ENCODE measurements around the gene CCDC137. TPM values are rescaled to one million over a fixed set of nuclear protein-coding genes. Genes with fewer than 3 reads are reported as not detected.

Gene CCDC137
- polyA plus RNA-seq, 3 donors: 11.4 to 12.3 (median 11.4) TPM

DNA sequence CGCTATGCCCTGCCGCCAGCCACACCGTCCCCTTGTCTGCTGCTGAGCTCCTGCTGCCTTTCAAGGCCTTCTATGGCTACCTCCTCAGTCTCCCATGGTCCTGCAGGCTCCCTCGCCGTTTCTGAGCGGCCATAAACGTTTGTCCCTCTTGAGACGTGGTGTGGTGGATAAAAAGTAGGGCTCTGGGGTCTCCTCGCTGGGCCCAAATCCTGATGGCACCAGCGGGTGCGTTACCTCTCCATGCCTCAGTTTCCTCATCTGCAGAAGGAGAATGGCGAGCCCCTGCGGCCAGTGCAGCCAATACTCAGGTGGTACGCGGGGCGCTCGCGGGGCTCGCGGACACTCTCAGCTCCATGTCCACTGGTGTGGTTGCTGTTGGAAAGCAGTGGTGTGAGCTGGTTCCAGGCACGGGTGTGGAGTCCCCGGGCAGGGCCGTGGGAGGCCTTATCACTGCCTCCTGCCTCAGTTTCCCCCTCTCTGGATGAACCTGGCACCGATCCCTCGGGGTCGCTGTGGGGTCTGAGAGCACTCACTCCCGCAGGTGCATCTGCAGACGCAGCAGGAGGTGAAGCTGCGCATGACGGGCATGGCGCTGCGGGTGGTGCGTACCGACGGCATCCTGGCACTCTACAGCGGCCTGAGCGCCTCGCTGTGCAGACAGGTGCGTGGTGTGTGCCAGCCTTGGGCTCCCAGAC lies 48.0 kb downstream of the CCDC137 start:
- DNase-seq (ENCODE audit: low read depth in 3 of 3, low spot score in 2 of 3): no peak

DNA sequence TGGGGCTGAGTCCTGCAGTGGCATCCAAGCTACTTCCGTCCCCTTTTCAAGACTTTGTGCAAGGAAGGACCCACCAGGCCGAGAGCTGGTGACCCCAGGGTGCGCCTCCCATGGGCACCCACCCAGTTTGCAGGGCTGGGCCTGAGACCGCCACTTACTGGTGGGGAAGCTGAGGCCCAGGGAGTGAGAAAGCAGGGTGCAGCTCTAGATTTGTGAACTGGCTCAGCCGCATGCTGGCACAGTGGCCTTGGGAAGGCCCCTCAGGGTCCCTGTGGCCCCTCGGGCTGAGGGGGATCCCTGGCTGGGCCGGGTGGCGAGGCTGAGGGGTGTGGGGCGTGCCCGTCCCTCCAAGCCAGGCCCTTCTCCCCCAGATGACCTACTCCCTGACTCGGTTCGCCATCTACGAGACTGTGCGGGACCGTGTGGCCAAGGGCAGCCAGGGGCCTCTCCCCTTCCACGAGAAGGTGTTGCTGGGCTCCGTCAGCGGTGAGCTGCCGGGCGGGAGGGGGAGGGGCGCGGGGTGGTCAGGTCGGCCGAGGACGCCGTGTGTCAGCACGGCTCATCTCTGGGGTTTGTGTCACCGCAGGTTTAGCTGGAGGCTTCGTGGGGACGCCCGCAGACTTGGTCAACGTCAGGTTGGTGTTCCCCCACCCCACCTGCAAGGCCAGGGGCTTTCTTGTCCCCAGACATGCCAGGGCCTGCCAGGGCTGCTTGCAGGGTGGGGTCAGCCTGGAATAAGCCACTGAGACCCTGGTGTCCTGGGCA lies 48.8 kb downstream of the CCDC137 start:
- no peak for DNase-seq (ENCODE audit: low read depth in 3 of 3, low spot score in 2 of 3)

DNA sequence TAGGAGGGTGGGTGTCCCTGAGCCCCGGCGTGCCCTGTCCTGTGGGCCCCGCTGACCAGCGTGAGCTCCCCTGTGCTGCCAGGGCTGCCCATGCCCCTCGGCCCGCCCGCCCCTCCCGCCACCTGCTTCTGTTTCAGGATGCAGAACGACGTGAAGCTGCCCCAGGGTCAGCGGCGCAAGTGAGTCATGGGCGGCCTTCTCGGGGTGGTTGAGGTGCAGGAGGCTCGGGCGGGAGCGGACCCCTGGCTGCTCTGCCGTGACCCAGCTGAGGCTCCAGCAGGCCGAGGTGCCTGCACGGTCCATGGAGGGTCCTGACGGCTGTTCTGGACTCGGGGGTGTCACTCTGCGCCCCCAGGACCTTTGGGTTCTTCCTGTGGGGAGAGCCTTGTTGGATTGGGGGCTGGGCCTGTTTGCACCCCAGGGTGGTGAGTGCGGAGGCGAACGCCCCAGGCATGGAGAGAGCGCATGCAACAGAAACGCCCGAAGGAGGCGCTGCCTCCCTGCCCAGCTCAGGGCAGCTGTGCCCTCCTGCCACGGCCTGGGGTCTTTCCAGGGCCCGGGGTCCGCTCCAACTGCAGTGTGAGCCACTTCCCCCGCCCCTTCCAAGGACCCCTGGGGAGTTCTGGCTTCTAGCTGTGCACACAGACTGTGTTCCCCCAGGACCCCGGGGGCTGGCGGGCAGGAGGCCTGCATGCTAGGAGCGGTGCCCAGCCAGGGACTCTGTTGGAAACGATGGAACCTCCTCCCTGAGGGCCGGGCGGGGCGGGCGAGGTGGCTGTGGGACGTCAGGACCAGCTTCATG lies 49.5 kb downstream of the CCDC137 start:
- no peak for DNase-seq (ENCODE audit: low read depth in 3 of 3, low spot score in 2 of 3)

DNA sequence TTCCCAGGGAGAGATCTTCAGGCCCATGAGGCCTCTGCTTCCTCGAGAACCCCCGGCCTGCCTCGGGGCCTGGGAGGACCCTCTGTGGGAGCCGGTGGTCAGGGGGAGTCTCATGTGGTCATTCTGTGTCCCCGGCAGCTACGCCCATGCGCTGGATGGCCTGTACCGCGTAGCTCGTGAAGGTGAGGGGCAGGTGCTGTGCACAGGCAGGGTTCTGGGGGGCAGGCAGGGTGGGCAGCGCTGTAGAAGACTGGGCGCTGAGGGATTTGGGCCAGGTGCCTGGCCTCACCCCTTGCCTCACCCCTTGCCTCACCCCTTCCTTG lies 50.1 kb downstream of the CCDC137 start:
- no peak for DNase-seq (ENCODE audit: low read depth in 3 of 3, low spot score in 2 of 3)

GRCh38 chr17:81717049-81717765 lies 50.7 kb downstream of the CCDC137 start:
- DNase-seq (ENCODE audit: low read depth in 3 of 3, low spot score in 2 of 3): no peak

DNA sequence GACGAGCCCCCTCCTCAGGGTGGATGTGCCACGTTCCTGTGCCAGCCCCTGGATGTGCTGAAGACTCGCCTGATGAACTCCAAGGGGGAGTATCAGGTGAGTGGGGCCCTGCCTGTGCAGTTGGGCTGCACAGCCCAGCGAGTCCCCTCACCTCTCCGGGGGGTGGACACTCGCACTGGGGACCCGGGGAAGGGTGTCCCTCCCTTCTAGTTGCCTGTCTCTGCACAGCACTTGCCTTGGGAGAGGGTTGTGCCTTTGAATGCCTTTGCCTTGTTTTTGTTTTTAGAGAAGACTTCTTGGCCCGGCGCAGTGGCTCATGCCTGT lies 51.2 kb downstream of the CCDC137 start:
- DNase-seq (ENCODE audit: low read depth in 3 of 3, low spot score in 2 of 3): no peak

DNA sequence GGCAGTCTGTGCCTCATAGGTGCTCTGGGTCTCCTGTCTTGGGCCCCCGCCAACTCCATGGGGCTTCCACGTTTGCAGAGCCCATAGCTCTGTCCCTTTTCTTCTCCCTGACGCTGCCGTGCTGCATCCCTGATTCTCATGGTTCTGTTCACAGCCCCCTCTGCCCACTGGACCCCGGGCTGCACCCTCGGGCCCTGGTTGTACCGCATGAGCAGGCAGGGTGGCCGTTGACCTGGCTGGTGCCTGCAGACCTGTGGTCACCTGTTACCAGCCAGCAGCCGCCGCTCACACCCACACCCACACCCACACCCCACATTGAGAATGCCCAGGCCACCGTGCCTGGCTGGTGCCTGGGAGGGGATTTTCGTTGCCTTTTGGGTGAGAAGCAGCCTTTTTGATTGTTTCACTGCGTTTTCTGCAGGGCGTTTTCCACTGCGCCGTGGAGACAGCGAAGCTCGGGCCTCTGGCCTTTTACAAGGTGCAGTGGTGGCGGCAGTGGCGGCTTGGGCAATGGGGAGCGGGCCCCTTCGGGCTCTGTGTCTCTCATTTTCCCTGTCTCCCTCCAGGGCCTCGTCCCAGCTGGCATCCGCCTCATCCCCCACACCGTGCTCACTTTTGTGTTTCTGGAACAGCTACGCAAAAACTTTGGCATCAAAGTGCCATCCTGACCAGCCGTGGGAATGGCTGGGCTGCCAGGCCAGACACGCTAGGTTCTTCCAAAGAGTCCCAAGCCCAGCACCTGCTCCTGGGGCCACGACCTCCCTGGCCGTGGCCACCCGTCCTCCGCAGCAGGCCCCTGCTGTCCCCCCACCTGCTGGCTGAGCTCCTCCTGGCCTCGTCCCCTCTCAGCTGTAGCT lies 53.1 kb downstream of the CCDC137 start:
- DNase-seq (ENCODE audit: low read depth in 3 of 3, low spot score in 2 of 3): no peak

- no peak for DNase-seq (ENCODE audit: low read depth in 3 of 3, low spot score in 2 of 3)
Observed at GRCh38 chr17:81720267-81721071, 53.9 kb downstream of the CCDC137 start.

DNA sequence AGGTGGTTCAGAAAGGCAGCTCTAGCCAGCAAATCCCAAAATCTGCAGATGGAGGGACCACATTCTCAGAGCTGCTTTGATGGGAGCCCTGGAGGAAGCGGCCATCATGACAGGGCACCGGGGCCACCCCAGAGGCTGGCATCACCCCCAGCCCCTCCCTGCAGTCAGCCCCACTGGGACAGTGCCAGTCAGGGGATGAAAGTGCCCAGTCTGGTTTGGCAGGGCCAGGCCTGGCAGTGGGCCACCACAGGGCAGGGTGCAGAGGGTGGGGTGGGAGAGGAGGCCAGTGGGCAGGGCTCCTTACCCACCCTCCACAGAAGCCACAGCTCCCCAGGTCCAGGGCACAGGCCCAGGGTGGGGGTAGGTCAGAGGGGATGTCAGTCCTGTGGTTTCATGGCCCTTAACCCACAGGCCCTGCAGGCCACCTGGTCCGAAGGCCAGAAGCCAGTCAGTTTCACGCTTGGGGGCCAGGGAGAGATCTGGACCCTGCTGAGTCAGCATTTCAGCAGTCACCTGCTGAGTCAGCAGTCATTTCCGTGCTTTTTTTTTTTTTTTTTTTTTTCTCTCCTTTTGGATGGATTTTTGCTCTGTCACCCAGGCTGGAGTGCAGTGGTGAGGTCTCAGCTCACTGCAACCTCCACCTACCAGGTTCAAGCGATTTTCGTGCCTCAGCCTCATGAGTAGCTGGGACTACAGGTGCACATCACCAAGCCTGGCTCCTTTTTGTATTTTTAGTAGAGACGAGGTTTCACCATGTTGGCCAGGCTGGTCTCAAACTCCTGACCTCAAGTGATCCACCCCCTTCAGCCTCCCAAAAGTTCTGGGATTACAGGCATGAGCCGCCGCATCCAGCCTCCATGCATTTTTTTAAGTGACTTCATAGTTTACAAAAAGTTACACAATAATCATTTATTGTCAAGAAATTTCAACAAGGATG lies 55.9 kb downstream of the CCDC137 start:
- no peak for DNase-seq (ENCODE audit: low read depth in 3 of 3, low spot score in 2 of 3)

Other genes starting within 250 kb of the CCDC137 start
- 1,000 to 10,000 TPM; 2,985 to 3,420 (median 3,066) TPM for gene ACTG1, start 153.9 kb upstream of the CCDC137 start, polyA plus RNA-seq (ENCODE audit: insufficient read length in 3 of 3)
- gene FSCN2, start 138.4 kb upstream of the CCDC137 start, polyA plus RNA-seq (ENCODE audit: insufficient read length in 3 of 3): 1 to 10 TPM in 2 of 3 donors, under 1 TPM in 1; 1.00 to 1.2 (median 1.1) TPM
- gene FAAP100, start 114.4 kb upstream of the CCDC137 start, polyA plus RNA-seq (ENCODE audit: insufficient read length in 3 of 3): 10 to 100 TPM; 17.0 to 18.1 (median 17.4) TPM
- gene NPLOC4, start 29.6 kb upstream of the CCDC137 start, polyA plus RNA-seq (ENCODE audit: insufficient read length in 3 of 3): 10 to 100 TPM; 51.7 to 55.7 (median 52.5) TPM
- gene TSPAN10, start 29.5 kb upstream of the CCDC137 start, polyA plus RNA-seq (ENCODE audit: insufficient read length in 3 of 3): 1 to 10 TPM; 2.3 to 4.5 (median 2.3) TPM
- gene PDE6G, start 10.2 kb upstream of the CCDC137 start, polyA plus RNA-seq (ENCODE audit: insufficient read length in 3 of 3): 10 to 100 TPM; 11.6 to 14.9 (median 12.7) TPM
- 10 to 100 TPM; 13.3 to 16.2 (median 14.9) TPM for gene OXLD1, start 132 bp upstream of the CCDC137 start, polyA plus RNA-seq (ENCODE audit: insufficient read length in 3 of 3)
- gene ARL16, start 17.1 kb downstream of the CCDC137 start, polyA plus RNA-seq (ENCODE audit: insufficient read length in 3 of 3): 10 to 100 TPM; 38.8 to 50.9 (median 44.0) TPM
- 10 to 100 TPM; 83.0 to 88.6 (median 86.7) TPM for gene HGS, start 17.3 kb downstream of the CCDC137 start, polyA plus RNA-seq (ENCODE audit: insufficient read length in 3 of 3)
- gene MRPL12, start 36.6 kb downstream of the CCDC137 start, polyA plus RNA-seq (ENCODE audit: insufficient read length in 3 of 3): 10 to 100 TPM; 38.3 to 44.0 (median 43.9) TPM
- gene SLC25A10, start 45.5 kb downstream of the CCDC137 start, polyA plus RNA-seq (ENCODE audit: insufficient read length in 3 of 3): 10 to 100 TPM; 10.7 to 13.9 (median 11.3) TPM
- 1 to 10 TPM; 5.7 to 8.3 (median 7.6) TPM for gene GCGR, start 137.4 kb downstream of the CCDC137 start, polyA plus RNA-seq (ENCODE audit: insufficient read length in 3 of 3)
- gene MCRIP1, start 166.6 kb downstream of the CCDC137 start, polyA plus RNA-seq (ENCODE audit: insufficient read length in 3 of 3): 10 to 100 TPM; 60.4 to 76.8 (median 65.9) TPM
- gene PPP1R27, start 168.3 kb downstream of the CCDC137 start, polyA plus RNA-seq (ENCODE audit: insufficient read length in 3 of 3): under 1 TPM in 2 of 3 donors, not detected in 1; 0.17 to 0.26 TPM
- 100 to 1,000 TPM; 445 to 458 (median 450) TPM for gene P4HB, start 193.8 kb downstream of the CCDC137 start, polyA plus RNA-seq (ENCODE audit: insufficient read length in 3 of 3)
- 100 to 1,000 TPM; 132 to 153 (median 145) TPM for gene ARHGDIA, start 204.6 kb downstream of the CCDC137 start, polyA plus RNA-seq (ENCODE audit: insufficient read length in 3 of 3)
- 10 to 100 TPM; 67.4 to 69.3 (median 68.9) TPM for gene ALYREF, start 224.8 kb downstream of the CCDC137 start, polyA plus RNA-seq (ENCODE audit: insufficient read length in 3 of 3)
- 10 to 100 TPM; 58.0 to 86.9 (median 77.8) TPM for gene ANAPC11, start 225.0 kb downstream of the CCDC137 start, polyA plus RNA-seq (ENCODE audit: insufficient read length in 3 of 3)
- 1 to 10 TPM in 2 of 3 donors, under 1 TPM in 1; 0.96 to 1.4 (median 1.1) TPM for gene NPB, start 235.5 kb downstream of the CCDC137 start, polyA plus RNA-seq (ENCODE audit: insufficient read length in 3 of 3)
- 10 to 100 TPM; 45.8 to 49.9 (median 47.7) TPM for gene PCYT2, start 244.7 kb downstream of the CCDC137 start, polyA plus RNA-seq (ENCODE audit: insufficient read length in 3 of 3)

Data from right renal cortex interstitium (tissue), 3 donors.